Colonic mucosa (tissue), 4 donors: Measurements from ENCODE around the gene SUSD3. TPM values are rescaled to one million over a fixed set of nuclear protein-coding genes. Genes with fewer than 3 reads are reported as not detected.

Source experiments
- DNase-seq: peaks from one replicate; pipeline ENCODE4 v3.0.0-alpha.2; 2020
- H3K27ac ChIP-seq: fragments of 200-600 bp; one replicate; pipeline ENCODE4 v1.8.0; 2021
- H3K27me3 ChIP-seq: fragments of 200-600 bp; one replicate; pipeline ENCODE4 v1.8.0; 2021
- H3K36me3 ChIP-seq: fragments of 200-600 bp; one replicate; pipeline ENCODE4 v1.8.0; 2021
- H3K4me1 ChIP-seq: fragments of 200-600 bp; one replicate; pipeline ENCODE4 v1.8.0; 2021; ENCODE audit warnings: mild to moderate bottlenecking
- H3K4me3 ChIP-seq: fragments of 200-600 bp; one replicate; pipeline ENCODE4 v1.8.0; 2021
- H3K9ac ChIP-seq, 2 donors: one replicate each; pipeline ENCODE4 v1.7.0; 2013; ENCODE audit warnings: control low read depth in 2 of 2, low read depth in 2 of 2, low read length in 2 of 2
- H3K9me3 ChIP-seq: fragments of 200-600 bp; one replicate; pipeline ENCODE4 v1.8.0; 2021
- intact Hi-C: fragments of 100-400 bp; cut with DNase I; formaldehyde crosslinking; loops from one replicate; pipeline ENCODE4 v1.14.1; 2022
- total RNA-seq, 2 donors: library from RNA; stranded (reverse); fragmentation: NEBNext Ultra II Directional in 1 of 2; extraction: Animal tissue kit (Norgen Biotek cat#: 25700) in 1 of 2; gene quantifications; one replicate each; pipeline ENCODE4 v1.2.1, GENCODE V29; 2021
- TF ChIP-seq, protein P1 (sequence below): fragments of 200-600 bp; IDR thresholded peaks from one replicate; pipeline ENCODE4 v1.8.0; 2022; ENCODE audit warnings: antibody characterized with exemption, mild to moderate bottlenecking
- donor health status: healthy.
- donor health status: DM: no; HTN: no; CAD: no.
- donor health status: DM: no; HTN: no; CAD: no.

Gene SUSD3
- total RNA-seq, 2 donors from 2014 or later = 1.6 to 2.2 TPM

GRCh38 chr9:93123561-93124283 lies 65.2 kb downstream of the SUSD3 start:
- H3K36me3 ChIP-seq = no peaks in the 10 kb centered on the region
- no peak overlapping the region for H3K9ac ChIP-seq
- TF ChIP-seq, protein P1, sequence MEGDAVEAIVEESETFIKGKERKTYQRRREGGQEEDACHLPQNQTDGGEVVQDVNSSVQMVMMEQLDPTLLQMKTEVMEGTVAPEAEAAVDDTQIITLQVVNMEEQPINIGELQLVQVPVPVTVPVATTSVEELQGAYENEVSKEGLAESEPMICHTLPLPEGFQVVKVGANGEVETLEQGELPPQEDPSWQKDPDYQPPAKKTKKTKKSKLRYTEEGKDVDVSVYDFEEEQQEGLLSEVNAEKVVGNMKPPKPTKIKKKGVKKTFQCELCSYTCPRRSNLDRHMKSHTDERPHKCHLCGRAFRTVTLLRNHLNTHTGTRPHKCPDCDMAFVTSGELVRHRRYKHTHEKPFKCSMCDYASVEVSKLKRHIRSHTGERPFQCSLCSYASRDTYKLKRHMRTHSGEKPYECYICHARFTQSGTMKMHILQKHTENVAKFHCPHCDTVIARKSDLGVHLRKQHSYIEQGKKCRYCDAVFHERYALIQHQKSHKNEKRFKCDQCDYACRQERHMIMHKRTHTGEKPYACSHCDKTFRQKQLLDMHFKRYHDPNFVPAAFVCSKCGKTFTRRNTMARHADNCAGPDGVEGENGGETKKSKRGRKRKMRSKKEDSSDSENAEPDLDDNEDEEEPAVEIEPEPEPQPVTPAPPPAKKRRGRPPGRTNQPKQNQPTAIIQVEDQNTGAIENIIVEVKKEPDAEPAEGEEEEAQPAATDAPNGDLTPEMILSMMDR = no peak
- H3K9me3 ChIP-seq = no peaks in the 10 kb centered on the region
- H3K27ac ChIP-seq = no peak overlapping the region
- DNase-seq = no peak
- intact Hi-C loops = no loop called here
- no peak overlapping the region for H3K4me3 ChIP-seq
- H3K4me1 ChIP-seq = peaks cover 10% of the 10 kb centered on the region
- H3K27me3 ChIP-seq = no peaks in the 10 kb centered on the region

GRCh38 chr9:93124793-93125192 lies 66.3 kb downstream of the SUSD3 start:
- H3K27ac ChIP-seq = no peak overlapping the region
- H3K36me3 ChIP-seq = no peaks in the 10 kb centered on the region
- no peak overlapping the region for H3K9ac ChIP-seq
- no peaks in the 10 kb centered on the region for H3K9me3 ChIP-seq
- DNase-seq = no peak
- no peaks in the 10 kb centered on the region for H3K27me3 ChIP-seq
- H3K4me3 ChIP-seq = no peak overlapping the region
- intact Hi-C loops = no loop called here
- H3K4me1 ChIP-seq = peaks cover 10% of the 10 kb centered on the region
- TF ChIP-seq, protein P1 = no peak

- intact Hi-C loops = no loop called here
- H3K27me3 ChIP-seq = no peaks in the 10 kb centered on the region
- no peak overlapping the region for H3K9ac ChIP-seq
- H3K4me3 ChIP-seq = no peak overlapping the region
- no peaks in the 10 kb centered on the region for H3K9me3 ChIP-seq
- H3K4me1 ChIP-seq = peaks cover 6% of the 10 kb centered on the region
- TF ChIP-seq, protein P1 = no peak
- no peak overlapping the region for H3K27ac ChIP-seq
- DNase-seq = no peak
- no peaks in the 10 kb centered on the region for H3K36me3 ChIP-seq
These were observed 66.9 kb downstream of the SUSD3 start for GRCh38 chr9:93125331-93125894.

GRCh38 chr9:93126151-93126781 lies 67.8 kb downstream of the SUSD3 start:
- TF ChIP-seq, protein P1 = no peak
- Histone ChIP-seq H3K36me3 (no peaks in the 10 kb centered on the region), H3K27ac (peak overlapping the region; percentile 44), H3K27me3 (no peaks in the 10 kb centered on the region), H3K9ac (no peak overlapping the region), H3K4me1 (peaks cover 9% of the 10 kb centered on the region), H3K4me3 (no peak overlapping the region), H3K9me3 (no peaks in the 10 kb centered on the region)
- DNase-seq = no peak
- intact Hi-C loops = no loop called here

DNA sequence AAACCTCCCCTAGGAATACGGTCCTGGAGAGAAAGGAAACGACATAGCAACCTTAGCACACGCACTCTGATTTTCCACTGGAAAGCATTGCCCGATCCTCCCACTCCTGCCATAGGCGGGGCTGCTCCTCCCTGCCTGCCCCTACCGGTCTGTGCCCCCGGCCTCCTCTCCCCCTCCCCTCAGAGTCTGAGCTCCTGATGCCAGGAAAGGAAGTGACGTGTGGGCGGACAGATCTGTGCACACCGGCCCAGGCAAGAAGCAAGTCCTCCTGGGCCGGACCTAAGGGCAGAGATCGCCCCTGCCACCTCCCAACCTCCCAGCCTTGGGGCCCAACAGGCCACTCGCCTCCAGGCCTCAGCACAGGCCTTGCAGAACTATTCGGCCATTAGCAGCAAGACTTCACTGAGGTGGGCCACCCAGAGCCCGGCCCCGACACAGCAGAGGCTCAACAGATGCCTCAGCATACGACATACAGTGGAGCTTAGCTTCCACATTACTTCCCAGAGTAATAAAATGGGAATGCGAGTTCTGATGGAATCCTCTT lies 68.4 kb downstream of the SUSD3 start:
- intact Hi-C loops = no loop called here
- Histone ChIP-seq H3K4me3 (no peak overlapping the region), H3K9me3 (no peaks in the 10 kb centered on the region), H3K27ac (peak overlapping the region; percentile 44), H3K4me1 (peaks cover 9% of the 10 kb centered on the region), H3K36me3 (no peaks in the 10 kb centered on the region), H3K9ac (peak overlapping the region in 1 of 2 donors; percentile 26), H3K27me3 (no peaks in the 10 kb centered on the region)
- TF ChIP-seq, protein P1 = no peak
- no peak for DNase-seq
